ENCODE data around the gene SLC7A8.

The SLC7A8 gene

DNA sequence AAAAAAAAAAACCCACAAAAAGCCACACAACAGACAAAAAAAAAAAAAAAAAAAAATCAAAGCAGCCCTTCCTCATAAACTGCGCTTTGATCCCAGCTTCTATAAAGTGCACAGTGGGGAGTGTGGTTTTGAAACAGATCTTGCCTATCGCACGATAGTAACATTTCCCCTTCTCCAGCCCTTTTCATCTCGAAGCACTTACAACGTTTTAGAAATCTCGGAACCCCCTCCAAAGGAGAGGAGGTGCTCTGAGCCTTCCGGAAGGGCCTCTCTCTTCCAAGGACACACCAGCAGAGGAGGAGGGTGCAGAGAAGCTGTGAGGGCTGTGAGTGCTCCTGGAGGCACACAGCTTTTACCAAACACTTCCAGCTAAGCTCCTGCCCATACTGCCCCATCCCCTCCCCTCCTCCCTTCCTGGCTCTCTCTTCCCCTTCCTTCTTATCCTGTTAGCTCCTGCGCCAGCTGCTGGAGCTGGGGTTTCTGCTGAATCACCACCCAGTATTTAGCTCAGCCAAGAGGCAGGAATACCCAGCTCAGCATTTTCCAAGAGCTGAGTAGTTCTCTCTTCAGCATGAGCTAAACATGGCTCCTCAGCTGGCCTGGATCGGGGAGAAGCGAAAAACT is 28.4 kb downstream of the SLC7A8 start:
- no peak for DNase-seq

DNA sequence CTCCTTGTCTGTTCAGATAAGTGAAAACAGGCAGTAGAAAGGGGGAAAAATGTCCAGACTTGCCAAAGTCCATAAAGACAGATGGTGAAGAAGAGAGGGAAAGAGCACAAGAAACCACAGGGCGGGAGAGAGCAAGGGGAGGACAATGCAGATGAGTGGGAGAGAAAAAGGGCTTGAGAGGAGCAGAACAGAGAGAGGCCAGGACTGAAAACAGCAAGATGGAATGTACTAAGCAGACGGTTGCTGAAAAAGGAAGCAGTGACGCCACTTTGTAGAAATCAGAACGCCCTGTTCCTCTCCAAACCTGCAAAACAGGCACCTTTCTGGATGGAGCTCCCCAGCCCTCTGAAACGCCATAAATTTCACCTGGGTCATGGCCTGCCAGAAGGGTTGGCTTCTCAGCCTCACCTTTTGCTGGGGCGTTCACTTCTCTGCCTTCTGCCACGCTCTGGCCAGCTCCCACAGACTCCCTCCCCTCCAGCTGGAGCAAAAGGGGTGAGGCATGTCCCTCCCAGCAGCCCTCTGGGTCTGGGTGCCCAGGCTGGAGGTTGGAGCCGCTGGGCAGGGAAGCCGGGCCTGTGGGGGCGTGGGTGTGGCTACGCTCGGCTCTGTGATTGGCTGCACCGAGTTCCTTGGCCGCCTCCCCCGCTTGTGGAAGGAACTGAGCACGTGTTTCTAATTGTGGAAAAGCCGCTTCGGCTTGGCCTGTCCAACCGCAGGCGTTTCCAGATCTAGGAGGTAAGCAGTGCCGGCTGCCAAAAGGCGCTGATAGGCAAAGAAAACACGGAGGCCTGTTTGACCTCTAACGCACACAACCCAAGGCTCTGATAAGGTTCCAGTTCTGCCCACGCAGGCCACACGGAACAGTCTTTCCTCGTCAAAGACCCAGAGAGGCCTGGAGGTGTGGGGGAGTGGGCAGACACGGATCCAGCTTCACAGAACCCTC is 29.3 kb downstream of the SLC7A8 start:
- no peak for DNase-seq

DNA sequence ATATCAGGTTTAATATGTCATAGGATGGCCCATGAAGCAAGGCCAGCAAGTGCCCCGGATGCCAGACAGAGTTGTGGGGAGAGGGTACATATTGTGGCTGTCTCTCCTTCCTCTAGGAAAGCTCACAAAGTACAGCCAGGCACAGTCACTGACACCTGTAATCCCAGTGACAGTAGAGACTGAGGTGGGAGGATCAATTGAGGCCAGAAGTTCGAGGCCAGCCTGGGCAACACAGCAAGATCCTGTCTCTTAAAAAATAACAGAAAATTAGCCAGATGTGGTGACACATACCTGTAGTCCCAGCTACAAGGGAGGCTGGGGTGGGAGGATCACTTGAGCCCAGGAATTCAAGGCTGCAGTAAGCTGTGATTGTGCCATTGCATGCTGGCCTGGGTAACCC is 32.1 kb downstream of the SLC7A8 start:
- DNase-seq, result no peak

DNA sequence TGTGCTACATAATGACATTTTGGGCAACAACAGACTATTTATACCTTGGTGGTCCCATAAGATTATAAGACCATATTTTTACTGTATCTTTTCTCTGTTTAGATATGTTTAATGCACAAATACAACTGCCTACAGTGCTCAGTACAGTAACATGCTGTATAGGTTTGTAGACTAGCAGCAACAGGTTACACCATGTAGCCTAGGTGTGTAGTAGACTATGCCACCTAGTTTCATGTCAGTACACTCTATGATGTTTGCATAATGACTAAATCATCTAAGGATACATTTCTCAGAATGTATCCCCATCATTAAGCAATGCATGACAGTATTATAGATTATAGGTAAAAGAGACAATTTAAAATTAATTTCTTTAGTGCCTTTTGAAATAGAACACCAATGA is 33.7 kb downstream of the SLC7A8 start:
- DNase-seq, result no peak

DNA sequence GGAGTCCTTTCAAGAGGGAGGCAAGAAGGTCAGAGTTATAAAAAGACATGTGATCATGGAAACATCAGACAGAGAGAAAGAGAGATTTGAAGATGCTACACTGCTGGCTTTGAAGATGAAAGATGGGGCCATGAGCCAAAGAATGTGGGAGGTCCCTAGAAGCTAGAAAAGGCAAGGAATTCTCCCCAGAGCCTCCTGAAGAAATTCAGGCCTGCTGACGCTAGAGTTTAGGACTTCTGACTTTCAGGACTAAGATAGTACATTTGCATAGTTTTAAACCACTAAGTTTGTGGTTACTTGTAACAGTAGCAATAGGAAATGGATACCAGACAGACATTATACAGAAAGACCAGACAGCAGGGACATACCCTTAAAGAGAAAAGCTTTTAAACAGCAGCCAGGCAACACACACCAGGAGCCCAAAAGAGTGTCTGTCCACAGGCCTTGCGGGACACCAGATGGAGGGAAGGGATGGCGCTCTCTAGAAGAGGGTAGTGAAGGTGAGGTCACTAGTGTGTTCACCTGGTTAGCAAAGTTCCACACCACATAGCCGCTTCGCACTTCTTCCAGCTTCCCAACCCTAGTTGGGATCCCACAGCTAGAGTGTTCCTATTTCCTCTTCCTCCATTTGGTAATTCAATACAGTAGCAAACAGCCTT is 34.7 kb downstream of the SLC7A8 start:
- DNase-seq, result no peak

DNA sequence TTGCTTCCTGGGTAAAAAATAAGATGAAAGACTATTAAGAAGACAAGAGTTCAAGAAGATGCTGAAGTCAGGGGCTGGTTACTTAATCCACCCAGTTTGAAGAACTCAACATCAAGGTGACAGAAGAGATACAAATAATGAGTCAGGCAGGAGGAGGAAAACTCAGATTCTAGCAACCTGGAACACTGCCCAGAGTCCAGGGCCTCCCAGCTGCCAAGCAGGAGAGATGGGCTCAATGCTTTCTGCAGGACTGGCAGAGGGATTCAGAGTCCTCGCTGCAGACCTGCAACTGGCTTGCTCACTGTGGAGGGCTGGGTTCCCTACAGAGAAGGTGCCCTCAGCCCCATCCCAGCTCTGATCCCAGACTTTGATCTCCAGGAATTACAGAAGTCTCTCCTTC is 35.8 kb downstream of the SLC7A8 start:
- DNase-seq, result no peak

DNA sequence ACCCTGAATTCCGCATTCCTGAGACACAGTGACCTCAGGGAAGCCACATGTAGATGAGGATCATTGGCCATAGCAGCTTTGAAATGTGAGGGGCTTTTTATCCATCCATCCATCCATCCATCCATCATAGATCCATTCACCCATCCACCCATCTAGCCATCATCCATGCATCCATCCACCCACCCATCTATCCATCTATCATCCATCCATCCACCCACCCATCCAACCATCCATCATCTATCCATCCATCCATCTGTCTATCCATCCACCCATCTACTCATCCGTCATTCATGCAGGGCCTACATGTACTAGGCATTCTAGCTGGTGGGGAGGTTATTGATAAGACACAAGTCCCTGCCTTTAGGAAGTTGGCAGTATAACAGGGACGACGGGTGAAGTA is 36.5 kb downstream of the SLC7A8 start:
- no peak for DNase-seq

DNA sequence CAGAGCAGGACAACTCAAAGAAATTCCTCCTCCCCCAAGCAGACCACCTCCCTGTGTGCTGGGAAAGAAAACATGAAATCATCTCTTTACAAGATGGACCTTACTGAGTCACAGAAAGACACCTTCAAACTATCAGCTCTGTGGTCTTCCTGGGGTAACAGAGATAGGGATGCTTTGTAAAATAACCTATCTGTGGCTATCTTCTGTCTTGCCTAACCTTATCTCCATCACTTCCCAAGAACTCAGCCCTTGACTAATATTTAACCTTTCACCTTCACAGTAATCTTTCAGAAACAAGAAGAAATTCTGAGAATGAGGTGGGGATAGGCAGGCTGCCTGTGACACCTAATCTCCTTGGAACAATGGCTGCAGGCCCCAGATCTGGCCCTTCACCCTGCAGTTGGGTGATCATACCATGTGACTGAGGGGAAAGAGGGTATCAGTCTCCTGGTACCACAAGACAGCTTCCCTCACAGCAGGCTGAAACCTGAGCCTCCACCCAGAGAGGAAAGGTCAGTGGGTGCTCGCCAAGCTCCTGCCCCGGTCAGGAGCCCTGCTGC is 37.0 kb downstream of the SLC7A8 start:
- DNase-seq, result no peak

DNA sequence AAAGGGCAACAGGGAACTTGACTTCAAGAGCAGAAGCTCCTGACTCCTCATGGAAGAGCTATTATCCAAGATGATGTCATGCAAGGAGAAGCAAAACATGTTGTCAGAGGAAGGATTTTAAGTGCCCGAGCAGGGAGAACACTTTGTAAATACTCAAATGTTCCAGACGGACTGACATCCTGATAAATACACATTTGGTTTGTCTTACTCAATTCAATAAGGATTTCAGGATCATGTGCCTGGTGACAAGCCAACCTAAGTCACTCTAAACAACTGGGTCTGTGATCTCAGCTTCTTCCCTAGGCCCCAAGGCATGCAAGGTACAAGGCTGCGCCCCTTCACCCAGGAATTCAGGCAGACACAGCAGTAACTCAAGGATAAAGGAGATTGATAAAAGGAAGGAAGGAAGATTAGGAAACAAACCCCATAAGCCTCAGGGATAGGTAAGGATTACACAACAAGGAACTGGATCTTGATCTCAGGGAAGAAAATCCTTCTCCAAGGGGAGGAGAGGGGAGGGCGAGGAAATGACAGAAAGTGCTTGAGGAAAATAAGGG is 37.6 kb downstream of the SLC7A8 start:
- no peak for DNase-seq

DNA sequence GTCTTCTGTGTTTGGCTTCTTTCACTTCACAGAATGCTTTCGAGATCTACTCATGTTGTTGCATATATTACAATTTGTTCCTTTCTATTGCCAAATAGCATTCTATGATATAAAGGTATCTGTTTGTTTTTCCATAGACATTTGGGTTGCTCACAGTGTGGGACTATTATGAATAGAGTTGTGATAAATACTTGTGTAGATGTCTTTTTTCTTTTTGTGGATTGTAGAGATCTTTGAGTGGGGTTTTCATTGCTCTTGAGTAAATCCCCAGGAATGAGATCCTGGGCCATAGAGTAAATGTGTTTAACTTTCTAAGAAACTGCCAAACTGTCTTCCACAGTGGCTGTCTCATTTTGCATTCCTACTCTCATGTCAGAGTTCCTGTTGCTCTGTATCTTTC is 39.5 kb downstream of the SLC7A8 start:
- no peak for DNase-seq

DNA sequence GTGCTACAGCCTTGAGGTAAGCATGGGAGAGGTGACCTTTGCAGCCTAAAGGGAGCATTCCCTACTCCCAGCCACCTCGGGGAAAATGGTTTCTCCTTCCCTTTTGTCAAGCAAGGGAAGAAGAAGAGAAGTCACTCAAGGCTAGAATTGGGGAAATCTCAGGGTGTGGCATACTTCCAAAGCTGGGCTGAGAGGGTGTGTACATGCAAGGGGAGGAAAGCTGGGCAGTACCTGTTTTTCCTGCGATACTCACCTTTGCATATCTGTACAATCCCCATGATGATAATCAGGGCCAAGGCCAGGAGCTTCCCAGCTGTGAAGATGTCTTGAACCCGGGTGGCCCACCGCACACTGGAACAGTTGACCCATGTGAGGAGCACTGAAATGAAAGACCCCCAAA is 40.6 kb downstream of the SLC7A8 start:
- no peak for DNase-seq

DNA sequence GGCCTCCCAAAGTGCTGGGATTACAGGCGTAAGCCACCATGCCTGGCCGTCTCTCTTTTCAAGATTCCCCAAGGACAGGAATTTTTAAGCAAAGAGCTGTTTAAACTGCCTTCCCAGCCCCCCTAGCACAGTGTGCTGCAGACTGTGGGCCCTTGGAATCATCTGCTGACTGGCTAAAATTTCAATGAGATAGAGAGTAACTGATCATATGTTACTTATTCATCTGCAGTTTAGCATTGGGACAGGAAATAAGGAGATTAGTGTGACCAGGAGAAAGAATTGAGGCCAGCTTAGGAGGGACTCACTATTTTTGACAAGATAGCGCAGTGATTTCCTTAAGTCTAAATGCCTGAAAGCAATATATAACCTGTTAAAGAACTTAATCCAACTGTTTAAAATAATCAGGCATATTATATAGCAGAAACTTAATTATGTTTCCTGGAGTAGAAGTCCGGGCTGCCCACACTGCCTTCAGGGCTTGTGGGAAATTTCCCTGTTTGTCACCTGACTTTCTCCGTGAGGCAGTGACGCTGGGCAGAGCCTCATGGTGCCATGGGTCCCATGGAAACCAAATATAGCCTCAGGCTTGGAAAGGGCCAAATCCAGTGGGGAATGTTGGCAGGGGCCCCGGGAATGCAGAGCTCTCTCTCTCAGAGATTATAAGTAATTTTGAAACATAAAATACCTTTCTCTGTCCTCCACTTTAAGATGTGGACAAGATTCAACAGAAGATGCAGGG is 41.6 kb downstream of the SLC7A8 start:
- DNase-seq, result no peak

DNA sequence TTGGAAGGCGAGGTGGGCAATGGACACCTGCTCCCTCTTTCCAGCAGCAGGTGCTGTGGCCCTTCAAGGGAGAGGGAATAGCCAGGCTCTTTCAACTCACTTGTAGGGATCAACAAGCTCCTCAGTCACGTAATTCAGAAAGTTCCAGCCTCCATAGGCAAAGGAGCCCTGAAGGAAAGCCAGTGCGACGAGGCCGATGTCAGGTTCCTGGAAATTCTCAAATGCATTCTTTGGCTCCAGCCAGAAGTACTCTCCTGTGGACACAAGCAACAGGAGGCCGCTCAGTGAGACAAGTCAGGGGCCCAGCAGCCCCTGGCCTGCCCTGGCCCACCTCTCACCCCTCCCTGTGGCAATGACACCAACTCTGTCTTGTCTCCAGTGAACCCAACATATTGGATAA is 43.1 kb downstream of the SLC7A8 start:
- no peak for DNase-seq

DNA sequence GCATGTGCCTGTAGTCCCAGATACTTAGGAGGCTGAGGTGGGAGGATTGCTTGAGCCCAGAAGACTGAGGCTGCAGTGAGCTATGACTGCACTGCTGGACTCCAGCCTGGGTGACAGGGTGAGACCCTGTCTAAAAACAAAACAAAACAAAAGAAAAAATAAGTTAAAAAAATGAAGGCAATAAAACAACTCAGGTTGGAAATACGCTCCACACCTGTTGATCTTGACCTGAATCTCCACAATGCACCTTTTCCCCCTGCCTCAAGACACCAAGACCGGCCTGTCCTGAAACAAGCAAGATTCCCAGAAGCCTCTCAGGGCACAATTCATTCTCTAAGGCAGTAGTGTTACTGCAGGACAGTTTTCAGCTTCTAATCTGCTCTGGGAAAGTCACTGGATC is 43.6 kb downstream of the SLC7A8 start:
- DNase-seq, result no peak

DNA sequence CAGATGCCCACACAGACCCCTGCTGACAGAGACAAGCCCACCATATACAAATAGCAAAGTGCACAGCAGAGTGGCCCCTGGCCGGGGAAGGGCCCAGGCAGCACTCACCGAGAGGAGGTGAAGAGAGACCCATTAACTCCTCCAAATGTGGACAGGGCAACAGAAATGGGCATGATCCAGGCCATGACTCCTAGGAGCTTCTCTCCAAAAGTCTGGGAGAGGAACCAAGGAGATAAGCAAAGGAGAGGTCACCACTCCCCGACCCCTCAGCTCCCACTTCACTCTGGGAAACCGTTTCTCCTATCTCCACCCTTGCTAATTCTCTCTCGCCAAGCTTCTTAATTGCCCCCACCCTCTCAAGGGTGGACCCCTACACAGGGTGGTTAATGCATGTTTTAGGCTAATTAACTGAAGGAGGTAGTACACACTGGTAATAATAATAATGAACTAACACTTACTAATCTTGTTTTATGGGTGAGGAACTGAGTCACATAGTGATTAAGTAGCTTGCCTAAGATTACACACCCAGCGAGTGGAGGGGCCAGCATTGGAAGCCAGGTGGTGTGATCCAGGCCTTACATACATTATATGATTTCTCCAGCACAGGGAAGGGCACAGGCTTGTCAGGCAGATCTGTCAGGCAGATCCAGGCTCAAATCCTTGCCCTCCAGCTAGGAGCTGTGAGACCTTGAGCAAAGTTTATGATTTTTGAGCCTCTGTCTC is 45.5 kb downstream of the SLC7A8 start:
- DNase-seq, result no peak

DNA sequence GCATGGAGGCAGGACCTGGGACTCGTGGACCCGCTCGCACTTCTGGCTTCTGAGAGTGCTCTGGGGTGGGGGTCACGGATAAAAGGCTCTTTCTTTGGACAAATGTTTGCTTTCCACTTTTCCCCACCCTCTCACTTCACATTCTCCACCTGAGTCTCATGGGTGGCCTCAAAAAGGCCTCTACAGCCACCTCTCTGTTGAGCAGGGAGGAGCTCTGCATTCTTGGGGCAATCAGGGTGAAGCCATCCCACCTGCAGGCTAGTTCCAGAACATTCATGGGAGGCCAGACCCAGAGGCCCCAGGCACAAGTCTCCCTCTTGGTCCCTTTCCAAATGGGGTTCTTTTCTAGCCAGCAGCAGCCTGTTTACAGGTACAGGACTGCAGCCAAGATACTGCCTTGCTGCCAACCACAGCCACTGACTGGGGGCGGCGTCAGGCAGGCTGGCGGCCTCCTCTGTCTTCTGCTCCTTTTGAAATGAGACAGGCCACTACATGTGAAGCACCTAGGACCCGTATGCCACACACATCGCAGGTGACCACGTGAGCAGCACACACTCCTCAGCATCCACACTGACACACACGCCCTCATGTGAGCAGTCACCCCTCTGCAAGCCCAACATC is 46.2 kb downstream of the SLC7A8 start:
- no peak for DNase-seq

DNA sequence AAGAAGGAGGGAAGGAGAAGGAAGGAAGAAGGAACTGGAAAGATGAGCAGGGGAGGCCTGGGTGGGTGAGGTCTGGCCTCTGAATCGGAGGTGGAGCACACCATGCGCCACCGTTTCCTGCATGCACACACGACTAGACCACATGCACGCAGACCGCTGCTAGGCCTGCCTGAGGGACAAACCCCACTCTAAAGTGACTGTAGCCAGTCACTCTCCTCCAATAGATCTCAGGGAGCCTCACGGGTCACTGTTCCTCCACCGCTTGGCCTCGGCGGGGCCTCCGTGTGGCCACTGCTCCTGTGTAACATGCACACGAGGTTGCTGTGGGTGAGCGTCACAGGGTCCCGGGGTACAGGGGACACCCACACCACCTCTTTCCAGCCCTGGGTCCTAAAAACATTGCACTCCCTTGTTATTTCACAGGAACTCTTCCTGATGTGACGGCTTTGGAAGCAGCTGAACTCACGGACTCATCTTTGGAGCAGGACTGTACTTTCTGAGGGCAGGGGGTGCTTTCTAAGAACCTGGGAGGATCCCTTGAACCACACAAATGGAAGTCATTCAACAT is 46.8 kb downstream of the SLC7A8 start:
- DNase-seq, result no peak

DNA sequence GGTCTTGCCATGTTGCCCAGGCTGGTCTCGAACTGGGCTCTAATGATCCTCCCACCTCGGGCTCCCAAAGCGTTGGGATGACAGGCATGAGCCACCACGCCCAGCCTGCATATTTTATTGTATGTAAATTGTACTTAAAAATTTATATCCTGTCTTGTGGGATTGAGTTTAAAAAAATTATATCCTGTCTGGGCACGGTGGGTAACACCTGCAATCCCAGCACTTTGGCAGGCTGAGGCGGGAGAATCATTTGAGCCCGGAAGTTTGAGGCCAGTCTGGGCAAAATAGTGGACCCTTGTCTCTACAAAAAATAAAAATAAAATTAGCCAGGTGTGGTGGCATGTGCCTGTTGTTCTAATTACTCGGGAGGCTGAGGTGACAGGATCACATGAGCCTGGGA is 50.5 kb downstream of the SLC7A8 start:
- no peak for DNase-seq

DNA sequence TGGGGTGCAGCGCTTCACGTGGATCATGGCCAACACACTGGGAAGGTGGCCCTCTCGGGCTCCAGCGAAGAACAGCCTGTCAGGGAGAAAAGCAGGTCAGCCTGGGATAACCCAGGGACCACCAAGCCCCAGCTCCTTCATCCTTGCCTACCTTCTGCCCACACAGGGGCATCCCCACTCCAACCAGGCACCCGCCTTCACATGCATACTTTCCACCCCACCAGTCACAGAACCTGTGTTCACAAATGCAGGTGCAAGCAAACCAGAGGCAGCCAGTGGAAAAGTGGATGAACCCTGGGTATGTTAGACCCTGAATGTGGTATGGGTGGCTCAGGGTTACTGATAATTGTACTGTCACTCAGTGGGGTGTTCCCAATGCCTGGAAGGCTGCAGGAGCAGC is 52.0 kb downstream of the SLC7A8 start:
- DNase-seq, result no peak

DNA sequence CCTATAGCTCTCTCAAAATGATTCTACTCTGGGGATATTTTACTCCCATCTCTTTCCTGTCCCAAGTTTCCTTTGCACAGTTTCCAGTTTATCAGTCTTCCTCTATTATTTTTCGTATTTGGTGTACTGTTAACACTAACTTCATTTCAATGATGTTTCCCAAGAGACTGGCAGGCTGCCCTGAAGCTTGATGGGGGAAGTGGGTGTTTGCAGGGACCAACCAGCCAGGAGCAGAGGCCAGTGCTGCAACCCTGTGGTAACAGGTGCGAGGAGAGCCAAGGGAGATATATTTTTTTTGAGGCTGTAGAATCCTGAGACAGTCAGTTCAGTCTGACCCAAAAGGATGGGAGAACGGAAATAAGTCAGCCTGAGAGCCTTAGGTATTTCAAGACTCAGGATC is 52.6 kb downstream of the SLC7A8 start:
- DNase-seq, result no peak

DNA sequence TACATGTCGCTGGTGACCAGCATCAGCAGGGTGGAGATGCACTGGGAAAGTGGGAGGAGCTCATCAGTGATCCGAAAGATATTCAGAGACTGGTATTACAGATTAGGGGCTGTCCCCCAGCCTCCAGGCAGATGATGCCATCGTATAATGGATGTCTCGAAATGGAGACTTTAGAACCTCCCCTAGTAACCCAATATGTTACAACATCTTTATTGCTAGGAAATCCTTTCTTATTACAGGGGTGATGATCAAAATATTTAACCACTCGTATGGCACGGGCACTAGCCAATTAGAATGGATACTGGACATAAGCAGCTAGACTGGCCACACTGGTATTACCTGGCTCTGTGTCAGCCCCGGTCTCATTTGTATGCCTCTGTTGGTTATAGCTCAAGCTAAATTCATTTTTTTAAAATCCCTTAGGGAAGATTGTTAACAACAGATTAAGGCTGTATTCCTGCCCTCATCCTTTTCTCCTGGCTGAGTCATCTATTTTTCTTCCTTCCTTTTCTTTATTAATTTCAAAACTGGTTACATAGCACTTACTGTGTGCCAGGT is 53.6 kb downstream of the SLC7A8 start:
- DNase-seq, result no peak

Measured in effector CD4-positive, alpha-beta T cell (primary cell).